OCI-LY1 (cell line): ENCODE measurements around the gene VWA8.
"Not testable (repeated sequence)": the region's sequence is repeated elsewhere in the genome, so short reads cannot be mapped to it uniquely, and the experiment has no call there.

ENCODE experiments used
- H2AFZ ChIP-seq: fragments of 200-600 bp; sonication (generic), shearing (Covaris generic); 2 replicates; pipeline ENCODE4 v1.6.0; 2014; ENCODE audit warnings: antibody characterized with exemption, mild to moderate bottlenecking, low read length
- H3F3A ChIP-seq: fragments of 200-600 bp; sonication (generic), shearing (Covaris generic); 2 replicates; pipeline ENCODE4 v1.6.0; 2014; ENCODE audit warnings: mild to moderate bottlenecking, antibody characterized with exemption, low read length, moderate library complexity; ENCODE audit not compliant: insufficient read depth
- H3K27ac ChIP-seq: fragments of 200-600 bp; sonication (generic); 2 replicates; pipeline ENCODE4 v1.5.1; 2014; ENCODE audit warnings: low read length, mixed run types, mild to moderate bottlenecking, low read depth; ENCODE audit not compliant: poor library complexity, severe bottlenecking
- H3K27me3 ChIP-seq: fragments of 200-600 bp; sonication (generic); 2 replicates; pipeline ENCODE4 v1.6.0; 2014; ENCODE audit warnings: antibody characterized with exemption, mild to moderate bottlenecking, low read length, moderate library complexity; ENCODE audit not compliant: insufficient read depth
- H3K36me3 ChIP-seq: fragments of 200-600 bp; sonication (generic); 2 replicates; pipeline ENCODE4 v1.6.1; 2014; ENCODE audit warnings: mild to moderate bottlenecking, antibody characterized with exemption, low read length, moderate library complexity, mixed read lengths; ENCODE audit not compliant: insufficient read depth
- H3K4me1 ChIP-seq: fragments of 200-600 bp; sonication (generic); 2 replicates; pipeline ENCODE4 v1.5.1; 2014; ENCODE audit warnings: mild to moderate bottlenecking, low read length, moderate library complexity; ENCODE audit not compliant: insufficient read depth, severe bottlenecking
- H3K4me2 ChIP-seq: fragments of 200-600 bp; sonication (generic), shearing (Covaris generic); 2 replicates; pipeline ENCODE4 v1.6.1; 2014; ENCODE audit warnings: low read length
- H3K4me3 ChIP-seq: fragments of 200-600 bp; sonication (generic); 2 replicates; pipeline ENCODE4 v1.5.1; 2014; ENCODE audit warnings: low read length, low read depth, mild to moderate bottlenecking, mixed read lengths; ENCODE audit not compliant: poor library complexity, severe bottlenecking
- H3K79me2 ChIP-seq: fragments of 200-600 bp; shearing (Covaris generic); 2 replicates; pipeline ENCODE4 v1.6.1; 2016; ENCODE audit warnings: mixed run types, low read length, mixed read lengths; ENCODE audit not compliant: insufficient read depth
- H3K9ac ChIP-seq: fragments of 200-600 bp; sonication (generic), shearing (Covaris generic); 2 replicates; pipeline ENCODE4 v1.6.1; 2014; ENCODE audit warnings: mild to moderate bottlenecking, low read length, mixed read lengths
- H3K9me2 ChIP-seq: fragments of 200-600 bp; sonication (generic), shearing (Covaris generic); 2 replicates; pipeline ENCODE4 v1.6.1; 2014; ENCODE audit warnings: low read depth, mild to moderate bottlenecking, low read length, mixed read lengths
- H3K9me3 ChIP-seq: fragments of 200-600 bp; shearing (Covaris generic); 2 replicates; pipeline ENCODE4 v1.6.1; 2014; ENCODE audit warnings: low read length, mixed read lengths
- H4K20me1 ChIP-seq: fragments of 200-600 bp; sonication (generic), shearing (Covaris generic); 2 replicates; pipeline ENCODE4 v1.6.0; 2016; ENCODE audit warnings: mild to moderate bottlenecking, low read length; ENCODE audit not compliant: insufficient read depth
- EZH2 ChIP-seq: fragments of 200-600 bp; sonication (generic), shearing (Covaris generic); IDR thresholded peaks from 2 replicates; pipeline ENCODE4 v1.8.0; 2017; ENCODE audit warnings: borderline replicate concordance, mixed run types, mild to moderate bottlenecking, antibody characterized with exemption, low read length, moderate library complexity, mixed read lengths
- TF ChIP-seq, protein P1 (sequence below): fragments of 200-600 bp; sonication (generic), shearing (Covaris generic); IDR thresholded peaks from 2 replicates; pipeline ENCODE4 v1.5.1; 2017; ENCODE audit warnings: mild to moderate bottlenecking, antibody characterized with exemption, low read length, moderate library complexity, mixed read lengths

VWA8 gene

GRCh38 chr13:41930154-41930553 lies 30.8 kb downstream of the VWA8 start:
- peaks cover 8% of the 10 kb centered on the region; the same call in 1 of the 2 replicates for H3K79me2 ChIP-seq
- H4K20me1 ChIP-seq = no peaks in the 10 kb centered on the region
- H3K9me3 ChIP-seq = peaks cover 5% of the 10 kb centered on the region; the same call in 1 of the 2 replicates
- no peaks in the 10 kb centered on the region for H3K27me3 ChIP-seq
- H3K36me3 ChIP-seq = peaks cover 44% of the 10 kb centered on the region
- H3K4me1 ChIP-seq = no peaks in the 10 kb centered on the region
- no peak overlapping the region for H3K4me2 ChIP-seq
- H3K4me3 ChIP-seq = no peak overlapping the region
- H3F3A ChIP-seq = no peaks in the 10 kb centered on the region
- no peak overlapping the region for H3K27ac ChIP-seq
- no peak overlapping the region for H3K9ac ChIP-seq
- no peaks in the 10 kb centered on the region for H3K9me2 ChIP-seq
- H2AFZ ChIP-seq = no peak overlapping the region
- TF ChIP-seq EZH2 = no peak
- TF ChIP-seq, protein P1, sequence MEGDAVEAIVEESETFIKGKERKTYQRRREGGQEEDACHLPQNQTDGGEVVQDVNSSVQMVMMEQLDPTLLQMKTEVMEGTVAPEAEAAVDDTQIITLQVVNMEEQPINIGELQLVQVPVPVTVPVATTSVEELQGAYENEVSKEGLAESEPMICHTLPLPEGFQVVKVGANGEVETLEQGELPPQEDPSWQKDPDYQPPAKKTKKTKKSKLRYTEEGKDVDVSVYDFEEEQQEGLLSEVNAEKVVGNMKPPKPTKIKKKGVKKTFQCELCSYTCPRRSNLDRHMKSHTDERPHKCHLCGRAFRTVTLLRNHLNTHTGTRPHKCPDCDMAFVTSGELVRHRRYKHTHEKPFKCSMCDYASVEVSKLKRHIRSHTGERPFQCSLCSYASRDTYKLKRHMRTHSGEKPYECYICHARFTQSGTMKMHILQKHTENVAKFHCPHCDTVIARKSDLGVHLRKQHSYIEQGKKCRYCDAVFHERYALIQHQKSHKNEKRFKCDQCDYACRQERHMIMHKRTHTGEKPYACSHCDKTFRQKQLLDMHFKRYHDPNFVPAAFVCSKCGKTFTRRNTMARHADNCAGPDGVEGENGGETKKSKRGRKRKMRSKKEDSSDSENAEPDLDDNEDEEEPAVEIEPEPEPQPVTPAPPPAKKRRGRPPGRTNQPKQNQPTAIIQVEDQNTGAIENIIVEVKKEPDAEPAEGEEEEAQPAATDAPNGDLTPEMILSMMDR = no peak

GRCh38 chr13:41928323-41928722 lies 32.6 kb downstream of the VWA8 start:
- Histone ChIP-seq H3K9me2 (no peaks in the 10 kb centered on the region), H3K4me3 (no peak overlapping the region), H3K79me2 (peaks cover 8% of the 10 kb centered on the region; the same call in 1 of the 2 replicates), H3K27me3 (no peaks in the 10 kb centered on the region), H3K36me3 (peaks cover 40% of the 10 kb centered on the region), H3K4me2 (no peak overlapping the region), H3K9ac (no peak overlapping the region), H3K4me1 (no peaks in the 10 kb centered on the region), H3K27ac (no peak overlapping the region), H3K9me3 (peaks cover 4% of the 10 kb centered on the region; the same call in 1 of the 2 replicates), H4K20me1 (no peaks in the 10 kb centered on the region), H3F3A (no peaks in the 10 kb centered on the region), H2AFZ (no peak overlapping the region)
- TF ChIP-seq, protein P1 = no peak
- TF ChIP-seq EZH2 = no peak

GRCh38 chr13:41925014-41925413 lies 35.9 kb downstream of the VWA8 start:
- no peaks in the 10 kb centered on the region for H4K20me1 ChIP-seq
- no peaks in the 10 kb centered on the region for H3K9me2 ChIP-seq
- peaks cover 8% of the 10 kb centered on the region; the same call in 1 of the 2 replicates for H3K79me2 ChIP-seq

DNA sequence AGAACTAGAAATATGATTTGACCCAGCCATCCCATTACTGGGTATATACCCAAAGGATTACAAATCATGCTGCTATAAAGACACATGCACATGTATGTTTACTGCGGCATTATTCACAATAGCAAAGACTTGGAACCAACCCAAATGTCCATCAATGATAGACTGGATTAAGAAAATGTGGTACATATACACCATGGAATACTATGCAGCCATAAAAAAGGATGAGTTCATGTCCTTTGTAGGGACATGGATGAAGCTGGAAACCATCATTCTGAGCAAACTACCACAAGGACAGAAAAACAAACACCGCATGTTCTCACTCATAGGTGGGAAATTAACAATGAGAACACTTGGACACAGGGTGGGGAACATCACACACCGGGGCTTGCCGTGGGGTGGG lies 38.0 kb downstream of the VWA8 start:
- H4K20me1 ChIP-seq, H3K4me3 ChIP-seq, H3K9me2 ChIP-seq, H2AFZ ChIP-seq, H3K27ac ChIP-seq, H3K79me2 ChIP-seq, H3K4me2 ChIP-seq, H3K27me3 ChIP-seq, H3K9ac ChIP-seq, H3F3A ChIP-seq, H3K9me3 ChIP-seq: not testable (repeated sequence)
- peaks cover 10% of the 10 kb centered on the region for H3K4me1 ChIP-seq
- peaks cover 29% of the 10 kb centered on the region for H3K36me3 ChIP-seq

More at GRCh38 chr13:41925014-41925413, 35.9 kb downstream of the VWA8 start:
- Histone ChIP-seq H3K9ac (no peak overlapping the region), H3K27me3 (no peaks in the 10 kb centered on the region), H3K27ac (no peak overlapping the region), H3K4me3 (no peak overlapping the region), H3K9me3 (peaks cover 4% of the 10 kb centered on the region; the same call in 1 of the 2 replicates), H3F3A (no peaks in the 10 kb centered on the region), H3K36me3 (peaks cover 33% of the 10 kb centered on the region), H2AFZ (no peak overlapping the region), H3K4me2 (no peak overlapping the region), H3K4me1 (peaks cover 2% of the 10 kb centered on the region)
- TF ChIP-seq EZH2 = no peak
